ENCODE measurements around the gene ZNF157.

Gene ZNF157

DNA sequence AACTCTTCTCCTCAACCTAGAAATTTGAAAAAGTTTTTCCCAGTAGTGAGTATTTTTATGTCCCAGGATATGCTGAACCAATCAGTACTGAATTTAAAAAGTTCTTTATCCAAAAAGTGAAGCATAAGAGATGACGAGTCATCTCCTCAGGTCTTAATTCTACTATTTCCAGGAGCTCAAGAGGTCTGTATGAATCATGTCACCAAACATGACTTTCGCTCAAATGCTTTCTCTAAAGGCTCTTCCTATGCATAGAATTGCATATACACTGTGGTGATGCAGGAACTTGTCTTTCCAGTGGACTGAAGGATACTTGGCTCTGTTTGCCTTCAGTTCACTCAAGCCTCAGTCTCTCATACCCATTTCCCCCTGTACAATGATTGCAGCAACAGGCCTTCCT, 76.6 kb downstream of the ZNF157 start:
- DNase-seq (ENCODE audit: low read depth in 2 of 2, low spot score in 1 of 2): no peak

- no peak for DNase-seq (ENCODE audit: low read depth in 2 of 2, low spot score in 1 of 2)
These were observed 77.2 kb downstream of the ZNF157 start for GRCh38 chrX:47447607-47448006.

DNA sequence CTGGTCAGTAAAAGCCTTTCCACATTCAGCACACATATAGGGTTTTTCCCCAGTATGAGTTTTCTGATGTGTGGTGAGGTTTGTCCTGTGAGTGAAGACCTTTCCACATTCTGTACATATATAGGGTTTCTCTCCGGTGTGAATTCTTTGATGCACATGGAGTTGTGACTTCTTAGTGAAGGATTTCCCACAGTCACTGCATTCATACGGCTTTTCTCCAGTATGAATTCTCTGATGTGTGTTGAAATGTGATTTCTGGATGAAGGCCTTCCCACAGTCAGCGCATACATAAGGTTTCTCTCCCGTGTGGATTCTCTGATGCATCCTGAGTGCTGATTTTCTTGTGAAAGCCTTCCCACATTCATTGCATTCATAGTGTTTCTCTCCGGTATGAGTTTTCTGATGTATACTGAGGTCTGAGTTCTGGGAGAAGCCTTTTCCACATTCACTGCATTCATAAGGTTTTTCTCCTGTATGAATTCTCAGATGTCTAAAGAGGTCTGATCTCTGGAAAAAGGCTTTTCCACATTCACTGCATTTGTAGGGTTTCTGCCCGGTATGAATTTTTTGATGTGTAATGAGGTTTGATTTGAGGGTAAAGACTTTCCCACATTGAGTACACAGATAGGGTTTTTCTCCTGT, 77.9 kb downstream of the ZNF157 start:
- DNase-seq (ENCODE audit: low read depth in 2 of 2, low spot score in 1 of 2): no peak

GRCh38 chrX:47452112-47452511, 81.7 kb downstream of the ZNF157 start:
- DNase-seq (ENCODE audit: low read depth in 2 of 2, low spot score in 1 of 2): no peak

DNA sequence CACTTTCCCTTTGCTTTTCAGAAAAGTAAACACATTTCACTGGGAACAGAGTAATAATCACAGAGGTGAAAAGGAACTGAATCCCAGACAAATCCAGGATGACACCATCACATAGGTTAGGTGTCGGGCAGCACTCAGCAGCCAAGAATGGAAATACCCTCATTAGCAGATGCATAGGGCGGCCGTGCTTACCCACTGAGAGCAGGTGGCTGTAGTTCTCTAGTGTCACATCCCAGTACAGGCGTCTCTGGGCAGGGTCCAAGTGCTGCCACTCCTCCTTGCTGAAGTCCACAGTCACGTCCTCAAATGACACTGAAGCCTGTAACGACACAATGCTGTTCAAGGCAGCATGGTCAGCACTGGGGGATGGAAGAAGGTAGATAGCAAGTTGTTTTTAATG, 85.7 kb downstream of the ZNF157 start:
- no peak for DNase-seq (ENCODE audit: low read depth in 2 of 2, low spot score in 1 of 2)

DNA sequence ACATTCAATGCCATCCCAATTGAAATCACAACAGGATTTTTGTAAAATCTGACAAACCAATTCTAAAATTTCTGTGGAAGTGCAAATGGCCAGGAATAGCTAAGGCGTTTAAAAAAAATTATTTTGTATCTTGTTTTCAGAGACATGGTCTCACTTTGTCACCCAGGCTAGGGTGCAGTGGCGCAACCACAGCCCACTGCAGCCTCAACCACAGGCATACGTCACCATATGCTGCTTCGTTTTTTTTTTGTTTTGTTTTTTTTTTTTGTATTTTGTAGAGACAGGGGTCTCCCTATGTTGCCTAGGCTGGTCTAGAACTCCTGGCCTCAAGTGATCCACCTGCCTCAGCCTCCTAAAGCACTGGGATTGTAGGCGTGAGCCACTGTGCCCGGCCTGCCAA, 88.2 kb downstream of the ZNF157 start:
- no peak for DNase-seq (ENCODE audit: low read depth in 2 of 2, low spot score in 1 of 2)

DNA sequence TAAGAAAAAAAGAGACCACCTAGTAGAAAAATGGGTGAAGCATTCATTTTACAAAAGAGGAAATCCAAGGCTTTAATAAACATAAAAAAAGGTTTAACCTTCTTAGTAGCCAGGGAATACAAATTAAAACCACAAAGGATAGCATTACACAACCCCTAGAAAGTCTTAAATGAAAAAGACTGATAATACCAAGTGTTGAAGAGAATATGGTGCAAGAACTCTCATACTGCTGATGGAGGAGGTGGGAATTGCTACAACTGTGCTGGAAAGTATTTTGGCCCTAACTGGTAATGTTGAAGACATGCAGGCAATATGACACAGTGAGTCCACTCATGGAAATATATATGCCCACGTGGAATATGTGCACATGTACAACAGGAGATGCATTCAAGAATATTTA, 90.2 kb downstream of the ZNF157 start:
- no peak for DNase-seq (ENCODE audit: low read depth in 2 of 2, low spot score in 1 of 2)

Measured in stimulated activated CD8-positive, alpha-beta memory T cell treated with anti-CD3 and anti-CD28 coated beads, Interleukin-4, amount 100 ng/mL, for 1 hour (primary cell).